Mesendoderm (in vitro differentiated cells): ENCODE measurements around the gene LILRB1. TPM values are rescaled to one million over a fixed set of nuclear protein-coding genes. Genes with fewer than 3 reads are reported as not detected.
"Not testable (repeated sequence)": the region's sequence is repeated elsewhere in the genome, so short reads cannot be mapped to it uniquely, and the experiment has no call there.

Experiments used
- DNase-seq: peaks from one replicate; pipeline ENCODE4 v3.0.0; 2013
- H2AK5ac ChIP-seq: 2 replicates; pipeline ENCODE4 v1.6.1; 2013; ENCODE audit warnings: low read length, inconsistent platforms
- H2BK120ac ChIP-seq: 2 replicates; pipeline ENCODE4 v1.6.1; 2013; ENCODE audit warnings: low read depth, mild to moderate bottlenecking, low read length, moderate library complexity, mixed read lengths
- H2BK15ac ChIP-seq: replicated peaks from 2 replicates; pipeline ENCODE4 v1.6.1; 2013; ENCODE audit warnings: low read depth, mild to moderate bottlenecking, moderate library complexity
- H2BK5ac ChIP-seq: 2 replicates; pipeline ENCODE4 v1.6.1; 2013; ENCODE audit warnings: low read length, inconsistent platforms
- H3K18ac ChIP-seq: 2 replicates; pipeline ENCODE4 v1.6.1; 2013; ENCODE audit warnings: mild to moderate bottlenecking, low read length, mixed read lengths
- H3K23ac ChIP-seq: one replicate; pipeline ENCODE4 v1.6.1; 2013; ENCODE audit warnings: low read length
- H3K27ac ChIP-seq: 2 replicates; pipeline ENCODE4 v1.5.1; 2013; ENCODE audit warnings: low read depth, mild to moderate bottlenecking, inconsistent platforms, low read length, moderate library complexity
- H3K27me3 ChIP-seq: 2 replicates; pipeline ENCODE4 v1.6.1; 2013; ENCODE audit warnings: low read length, control low read depth, mild to moderate bottlenecking, inconsistent platforms; ENCODE audit not compliant: insufficient read depth, poor library complexity
- H3K36me3 ChIP-seq: 2 replicates; pipeline ENCODE4 v1.6.1; 2013; ENCODE audit warnings: low read length, inconsistent platforms; ENCODE audit not compliant: control insufficient read depth, insufficient read depth
- H3K4ac ChIP-seq: one replicate; pipeline ENCODE4 v1.6.1; 2013; ENCODE audit warnings: low read depth, mild to moderate bottlenecking, low read length, moderate library complexity
- H3K4me1 ChIP-seq: 2 replicates; pipeline ENCODE4 v1.6.1; 2013; ENCODE audit warnings: low read depth, low read length, inconsistent platforms; ENCODE audit not compliant: control insufficient read depth
- H3K4me2 ChIP-seq: 2 replicates; pipeline ENCODE4 v1.6.1; 2013; ENCODE audit warnings: low read length
- H3K4me3 ChIP-seq: 2 replicates; pipeline ENCODE4 v1.5.1; 2013; ENCODE audit warnings: mild to moderate bottlenecking, low read length
- H3K56ac ChIP-seq: one replicate; pipeline ENCODE4 v1.6.1; 2013; ENCODE audit warnings: low read length
- H3K79me1 ChIP-seq: 2 replicates; pipeline ENCODE4 v1.6.1; 2013; ENCODE audit warnings: low read length, inconsistent platforms
- H3K79me2 ChIP-seq: 2 replicates; pipeline ENCODE4 v1.6.1; 2013; ENCODE audit warnings: mild to moderate bottlenecking, low read length; ENCODE audit not compliant: control insufficient read depth, insufficient read depth
- H3K9ac ChIP-seq: 2 replicates; pipeline ENCODE4 v1.6.1; 2013; ENCODE audit warnings: low read length, inconsistent platforms
- H4K5ac ChIP-seq: one replicate; pipeline ENCODE4 v1.6.1; 2013; ENCODE audit warnings: low read length
- H4K8ac ChIP-seq: one replicate; pipeline ENCODE4 v1.6.1; 2013; ENCODE audit warnings: low read depth, mild to moderate bottlenecking, control low read depth, low read length, moderate library complexity
- WGBS: extraction: QIAGEN DNeasy Blood & Tissue Kit; methylation state at CpG from one replicate; pipeline ENCODE4 v1.1.7; 2013; ENCODE audit warnings: low lambda C conversion rate, missing lambda C conversion rate; ENCODE audit not compliant: insufficient coverage; ENCODE audit errors: extremely low coverage; 5-methylcytosine and 5-hydroxymethylcytosine counted together
- polyA plus RNA-seq, 2 experiments: library from polyadenylated mRNA; stranded (reverse); fragments of 200-250 nt; gene quantifications; one replicate each; pipeline ENCODE4 v1.2.3, GENCODE V29; 2013

Gene LILRB1
- not detected for polyA plus RNA-seq (2013, experiment 1 of 2)
- not detected for polyA plus RNA-seq (2013, experiment 2 of 2)

DNA sequence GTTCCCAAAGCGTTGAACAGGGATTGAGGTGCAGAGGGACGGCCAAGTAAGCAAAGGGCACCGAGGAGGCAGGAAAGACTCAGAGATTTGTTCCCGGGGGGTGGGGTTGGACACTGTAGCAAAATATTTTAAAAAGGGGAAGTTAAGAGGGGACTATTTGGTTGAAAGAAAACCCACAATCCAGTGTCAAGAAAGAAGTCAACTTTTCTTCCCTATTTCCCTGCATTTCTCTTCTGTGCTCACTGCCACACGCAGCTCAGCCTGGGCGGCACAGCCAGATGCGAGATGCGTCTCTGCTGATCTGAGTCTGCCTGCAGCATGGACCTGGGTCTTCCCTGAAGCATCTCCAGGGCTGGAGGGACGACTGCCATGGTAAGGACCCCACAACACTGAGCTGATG, at the start of gene LILRB1:
TSS of gene LILRB1 (plus strand) at position 223 of the 400 bp plus-strand sequence. CDS start 590 bp downstream, outside the sequence.
- not testable (repeated sequence) for H3K36me3 ChIP-seq, H3K9ac ChIP-seq, H3K4ac ChIP-seq, H3K56ac ChIP-seq, H3K27ac ChIP-seq, H3K4me3 ChIP-seq, H3K79me2 ChIP-seq, H3K18ac ChIP-seq, H3K23ac ChIP-seq, DNase-seq, H3K4me1 ChIP-seq, H2BK15ac ChIP-seq, H2BK5ac ChIP-seq, H4K5ac ChIP-seq, H2BK120ac ChIP-seq, H3K27me3 ChIP-seq, H2AK5ac ChIP-seq, H3K79me1 ChIP-seq, H4K8ac ChIP-seq, H3K4me2 ChIP-seq
- no CpG with 5 or more reads among the region's 9 CpGs for WGBS

GRCh38 chr19:54586397-54586796, 43.9 kb upstream of the LILRB1 start:
- H4K8ac ChIP-seq = no peak overlapping the region
- no peak overlapping the region for H3K18ac ChIP-seq
- H3K36me3 ChIP-seq = no peaks in the 10 kb centered on the region
- no peak overlapping the region for H2BK5ac ChIP-seq
- no peak overlapping the region for H3K4me2 ChIP-seq
- H2BK15ac ChIP-seq = no peak overlapping the region
- H3K9ac ChIP-seq = no peak overlapping the region
- H2AK5ac ChIP-seq = no peak overlapping the region
- no peak overlapping the region for H3K27ac ChIP-seq
- no peaks in the 10 kb centered on the region for H3K79me1 ChIP-seq
- H3K4me1 ChIP-seq = no peaks in the 10 kb centered on the region
- no peaks in the 10 kb centered on the region for H3K79me2 ChIP-seq
- no peak for DNase-seq
- H3K27me3 ChIP-seq = no peaks in the 10 kb centered on the region
- H3K56ac ChIP-seq = no peak overlapping the region
- no peak overlapping the region for H2BK120ac ChIP-seq
- H4K5ac ChIP-seq = no peak overlapping the region
- WGBS = no CpG with 5 or more reads among the region's 5 CpGs
- H3K23ac ChIP-seq = no peak overlapping the region
- no peak overlapping the region for H3K4me3 ChIP-seq
- no peak overlapping the region for H3K4ac ChIP-seq

GRCh38 chr19:54587026-54587425, 43.3 kb upstream of the LILRB1 start:
- DNase-seq = no peak
- no peaks in the 10 kb centered on the region for H3K4me1 ChIP-seq
- no peak overlapping the region for H4K5ac ChIP-seq
- H3K9ac ChIP-seq = no peak overlapping the region
- no peak overlapping the region for H3K4me3 ChIP-seq
- no peak overlapping the region for H2BK120ac ChIP-seq
- no peaks in the 10 kb centered on the region for H3K79me2 ChIP-seq
- H3K27ac ChIP-seq = no peak overlapping the region
- H3K36me3 ChIP-seq = no peaks in the 10 kb centered on the region
- H2AK5ac ChIP-seq = no peak overlapping the region
- no peak overlapping the region for H3K18ac ChIP-seq
- no peak overlapping the region for H3K4me2 ChIP-seq
- H2BK15ac ChIP-seq = no peak overlapping the region
- no peaks in the 10 kb centered on the region for H3K27me3 ChIP-seq
- no CpG with 5 or more reads among the region's 7 CpGs for WGBS
- no peak overlapping the region for H3K23ac ChIP-seq
- no peak overlapping the region for H2BK5ac ChIP-seq
- no peak overlapping the region for H3K56ac ChIP-seq
- no peaks in the 10 kb centered on the region for H3K79me1 ChIP-seq
- H4K8ac ChIP-seq = no peak overlapping the region
- no peak overlapping the region for H3K4ac ChIP-seq

DNA sequence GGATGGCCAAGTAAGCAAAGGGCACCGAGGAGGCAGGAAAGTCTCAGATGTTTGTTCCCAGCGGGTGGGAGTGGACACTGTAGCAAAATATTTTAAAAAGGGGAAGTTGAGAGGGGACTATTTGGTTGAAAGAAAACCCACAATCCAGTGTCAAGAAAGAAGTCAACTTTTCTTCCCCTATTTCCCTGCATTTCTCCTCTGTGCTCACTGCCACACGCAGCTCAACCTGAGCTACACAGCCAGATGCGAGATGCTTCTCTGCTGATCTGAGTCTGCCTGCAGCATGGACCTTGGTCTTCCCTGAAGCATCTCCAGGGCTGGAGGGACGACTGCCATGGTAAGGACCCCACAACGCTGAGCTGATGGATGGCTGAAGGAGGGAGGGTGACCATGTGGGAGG, 36.8 kb upstream of the LILRB1 start, which contains the start of gene LILRA1:
TSS of gene LILRA1 (plus strand) at position 188 of the 400 bp plus-strand sequence. CDS start 613 bp downstream, outside the sequence.
- not testable (repeated sequence) for H3K23ac ChIP-seq, H3K79me2 ChIP-seq, H3K4me3 ChIP-seq, H2BK15ac ChIP-seq, H3K9ac ChIP-seq, H2AK5ac ChIP-seq, H3K4me2 ChIP-seq, H2BK120ac ChIP-seq, H3K36me3 ChIP-seq, H3K27me3 ChIP-seq, H4K5ac ChIP-seq, H3K79me1 ChIP-seq, H2BK5ac ChIP-seq, H3K56ac ChIP-seq, H4K8ac ChIP-seq, H3K4me1 ChIP-seq, H3K27ac ChIP-seq, H3K18ac ChIP-seq, DNase-seq, H3K4ac ChIP-seq
- WGBS = no CpG with 5 or more reads among the region's 6 CpGs

- not testable (repeated sequence) for H3K23ac ChIP-seq, H3K4me3 ChIP-seq, H3K56ac ChIP-seq, H3K18ac ChIP-seq, H3K9ac ChIP-seq, H3K4me2 ChIP-seq, H3K27me3 ChIP-seq, H3K79me2 ChIP-seq, H3K79me1 ChIP-seq, H4K5ac ChIP-seq, H2BK120ac ChIP-seq, H3K36me3 ChIP-seq, H3K4ac ChIP-seq, H3K27ac ChIP-seq, H4K8ac ChIP-seq, H2AK5ac ChIP-seq, H3K4me1 ChIP-seq, DNase-seq, H2BK15ac ChIP-seq, H2BK5ac ChIP-seq
- no CpG with 5 or more reads among the region's 9 CpGs for WGBS
These were observed 36.2 kb upstream of the LILRB1 start for GRCh38 chr19:54593931-54594626.

- Histone ChIP-seq H3K4ac (no peak overlapping the region), H3K18ac (no peak overlapping the region), H3K9ac (no peak overlapping the region), H3K4me1 (no peaks in the 10 kb centered on the region), H3K56ac (no peak overlapping the region), H2BK5ac (no peak overlapping the region), H3K36me3 (no peaks in the 10 kb centered on the region), H2AK5ac (no peak overlapping the region), H4K5ac (no peak overlapping the region), H2BK120ac (no peak overlapping the region), H4K8ac (no peak overlapping the region), H3K4me3 (no peak overlapping the region), H3K27me3 (no peaks in the 10 kb centered on the region), H3K4me2 (no peak overlapping the region), H3K79me1 (no peaks in the 10 kb centered on the region), H3K27ac (no peak overlapping the region), H3K23ac (no peak overlapping the region), H3K79me2 (no peaks in the 10 kb centered on the region), H2BK15ac (no peak overlapping the region)
- DNase-seq = no peak
- no CpG with 5 or more reads among the region's 5 CpGs for WGBS
These were observed 35.5 kb upstream of the LILRB1 start for GRCh38 chr19:54594737-54595136.
